DOHH2 (cell line): ENCODE results near the gene TDRD10.

Experiments
- EZH2phosphoT487 ChIP-seq: fragments of 200-600 bp; sonication (generic); IDR thresholded peaks from 2 replicates; pipeline ENCODE4 v1.6.1; 2017; ENCODE audit warnings: borderline replicate concordance, mild to moderate bottlenecking, antibody characterized with exemption, low read length, moderate library complexity, mixed read lengths
- TF ChIP-seq, protein P1 (sequence below): fragments of 200-600 bp; sonication (generic); IDR thresholded peaks from one replicate; pipeline ENCODE4 v1.5.1; 2014; ENCODE audit warnings: antibody characterized with exemption, mild to moderate bottlenecking, low read depth, low read length; ENCODE audit not compliant: poor library complexity, severe bottlenecking

DNA sequence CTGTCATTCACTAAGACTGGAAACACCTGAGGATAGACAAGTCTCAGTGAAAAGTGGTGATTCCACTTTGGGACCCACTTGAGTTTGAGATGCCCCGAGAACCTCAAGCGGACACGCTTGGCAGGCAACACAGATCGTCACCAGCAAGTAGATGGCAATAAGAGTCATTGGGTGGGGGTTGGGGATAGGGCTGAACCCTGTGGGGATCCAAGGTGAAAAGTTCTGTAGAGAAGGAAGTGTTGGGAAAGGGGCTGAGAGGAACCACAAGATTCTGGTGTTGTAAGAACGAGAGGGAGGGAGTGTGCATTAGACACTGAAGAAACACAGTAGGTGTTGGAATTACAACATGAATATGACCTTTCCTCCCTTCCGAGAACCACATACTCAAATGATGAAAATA lies 45.4 kb upstream of the TDRD10 start:
- TF ChIP-seq, protein P1, sequence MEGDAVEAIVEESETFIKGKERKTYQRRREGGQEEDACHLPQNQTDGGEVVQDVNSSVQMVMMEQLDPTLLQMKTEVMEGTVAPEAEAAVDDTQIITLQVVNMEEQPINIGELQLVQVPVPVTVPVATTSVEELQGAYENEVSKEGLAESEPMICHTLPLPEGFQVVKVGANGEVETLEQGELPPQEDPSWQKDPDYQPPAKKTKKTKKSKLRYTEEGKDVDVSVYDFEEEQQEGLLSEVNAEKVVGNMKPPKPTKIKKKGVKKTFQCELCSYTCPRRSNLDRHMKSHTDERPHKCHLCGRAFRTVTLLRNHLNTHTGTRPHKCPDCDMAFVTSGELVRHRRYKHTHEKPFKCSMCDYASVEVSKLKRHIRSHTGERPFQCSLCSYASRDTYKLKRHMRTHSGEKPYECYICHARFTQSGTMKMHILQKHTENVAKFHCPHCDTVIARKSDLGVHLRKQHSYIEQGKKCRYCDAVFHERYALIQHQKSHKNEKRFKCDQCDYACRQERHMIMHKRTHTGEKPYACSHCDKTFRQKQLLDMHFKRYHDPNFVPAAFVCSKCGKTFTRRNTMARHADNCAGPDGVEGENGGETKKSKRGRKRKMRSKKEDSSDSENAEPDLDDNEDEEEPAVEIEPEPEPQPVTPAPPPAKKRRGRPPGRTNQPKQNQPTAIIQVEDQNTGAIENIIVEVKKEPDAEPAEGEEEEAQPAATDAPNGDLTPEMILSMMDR: no peak
- TF ChIP-seq EZH2phosphoT487: no peak
